Activated T-cell treated with anti-CD3 and anti-CD28 coated beads for 1 hour (primary cell): Measurements from ENCODE around the gene MRPL3.
"Not testable (repeated sequence)": the region's sequence is repeated elsewhere in the genome, so short reads cannot be mapped to it uniquely, and the experiment has no call there.

Experiments used
- DNase-seq: peaks from one replicate; pipeline ENCODE4 v3.0.0-alpha.2; 2020; ENCODE audit warnings: low read depth

The MRPL3 gene

GRCh38 chr3:131494706-131495105, 8.1 kb downstream of the MRPL3 start:
- DNase-seq = no peak

- DNase-seq = no peak
These were observed 11.0 kb downstream of the MRPL3 start for GRCh38 chr3:131491775-131492174.

- DNase-seq = no peak
These were observed 11.7 kb downstream of the MRPL3 start for GRCh38 chr3:131491084-131491483.

GRCh38 chr3:131486545-131486944, 16.2 kb downstream of the MRPL3 start:
- not testable (repeated sequence) for DNase-seq

- no peak for DNase-seq
These were observed 17.7 kb downstream of the MRPL3 start for GRCh38 chr3:131485119-131485518.

GRCh38 chr3:131484496-131485111, 18.2 kb downstream of the MRPL3 start:
- DNase-seq = no peak

GRCh38 chr3:131480116-131480515, 22.7 kb downstream of the MRPL3 start:
- DNase-seq = no peak

- DNase-seq = no peak
These were observed 25.0 kb downstream of the MRPL3 start for GRCh38 chr3:131477813-131478212.

- no peak for DNase-seq
These were observed 28.7 kb downstream of the MRPL3 start for GRCh38 chr3:131474115-131474514.

- DNase-seq = no peak
These were observed 32.4 kb downstream of the MRPL3 start for GRCh38 chr3:131470377-131470776.

- no peak for DNase-seq
These were observed 44.1 kb downstream of the MRPL3 start for GRCh38 chr3:131458653-131459052.

GRCh38 chr3:131457220-131457619, 45.6 kb downstream of the MRPL3 start:
- DNase-seq = no peak

- no peak for DNase-seq
These were observed 48.3 kb downstream of the MRPL3 start for GRCh38 chr3:131454501-131454900.

GRCh38 chr3:131453533-131453932, 49.2 kb downstream of the MRPL3 start:
- no peak for DNase-seq

- DNase-seq = no peak
These were observed 55.4 kb downstream of the MRPL3 start for GRCh38 chr3:131447349-131447748.

- no peak for DNase-seq
These were observed 58.6 kb downstream of the MRPL3 start for GRCh38 chr3:131444180-131444579.

GRCh38 chr3:131439084-131439483, 63.7 kb downstream of the MRPL3 start:
- DNase-seq = no peak

- no peak for DNase-seq
These were observed 67.8 kb downstream of the MRPL3 start for GRCh38 chr3:131435000-131435399.

- no peak for DNase-seq
These were observed 70.3 kb downstream of the MRPL3 start for GRCh38 chr3:131432441-131432840.

- no peak for DNase-seq
These were observed 71.0 kb downstream of the MRPL3 start for GRCh38 chr3:131431754-131432153.

- no peak for DNase-seq
These were observed 75.5 kb downstream of the MRPL3 start for GRCh38 chr3:131427226-131427625.

GRCh38 chr3:131421957-131422498, 80.7 kb downstream of the MRPL3 start:
- no peak for DNase-seq

GRCh38 chr3:131421301-131421700, 81.5 kb downstream of the MRPL3 start:
- DNase-seq = no peak

GRCh38 chr3:131417751-131418150, 85.0 kb downstream of the MRPL3 start:
- no peak for DNase-seq
